Effector CD4-positive, alpha-beta T cell (primary cell): Measurements from ENCODE around the gene ZNF598.

ENCODE experiments used
- DNase-seq: peaks from one replicate; pipeline ENCODE4 v3.0.0-alpha.2; 2020

Gene ZNF598

DNA sequence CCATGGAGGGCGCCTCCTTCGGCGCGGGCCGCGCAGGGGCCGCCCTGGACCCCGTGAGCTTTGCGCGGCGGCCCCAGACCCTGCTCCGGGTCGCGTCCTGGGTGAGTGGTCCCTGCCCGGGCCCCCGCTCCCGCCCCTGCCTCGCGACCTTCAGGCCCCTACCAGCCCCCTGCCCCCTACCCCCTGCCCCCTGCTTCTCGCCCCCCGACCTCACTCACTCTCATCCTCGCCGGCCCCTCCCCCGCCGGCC is 19.6 kb downstream of the ZNF598 start:
- no peak for DNase-seq

DNA sequence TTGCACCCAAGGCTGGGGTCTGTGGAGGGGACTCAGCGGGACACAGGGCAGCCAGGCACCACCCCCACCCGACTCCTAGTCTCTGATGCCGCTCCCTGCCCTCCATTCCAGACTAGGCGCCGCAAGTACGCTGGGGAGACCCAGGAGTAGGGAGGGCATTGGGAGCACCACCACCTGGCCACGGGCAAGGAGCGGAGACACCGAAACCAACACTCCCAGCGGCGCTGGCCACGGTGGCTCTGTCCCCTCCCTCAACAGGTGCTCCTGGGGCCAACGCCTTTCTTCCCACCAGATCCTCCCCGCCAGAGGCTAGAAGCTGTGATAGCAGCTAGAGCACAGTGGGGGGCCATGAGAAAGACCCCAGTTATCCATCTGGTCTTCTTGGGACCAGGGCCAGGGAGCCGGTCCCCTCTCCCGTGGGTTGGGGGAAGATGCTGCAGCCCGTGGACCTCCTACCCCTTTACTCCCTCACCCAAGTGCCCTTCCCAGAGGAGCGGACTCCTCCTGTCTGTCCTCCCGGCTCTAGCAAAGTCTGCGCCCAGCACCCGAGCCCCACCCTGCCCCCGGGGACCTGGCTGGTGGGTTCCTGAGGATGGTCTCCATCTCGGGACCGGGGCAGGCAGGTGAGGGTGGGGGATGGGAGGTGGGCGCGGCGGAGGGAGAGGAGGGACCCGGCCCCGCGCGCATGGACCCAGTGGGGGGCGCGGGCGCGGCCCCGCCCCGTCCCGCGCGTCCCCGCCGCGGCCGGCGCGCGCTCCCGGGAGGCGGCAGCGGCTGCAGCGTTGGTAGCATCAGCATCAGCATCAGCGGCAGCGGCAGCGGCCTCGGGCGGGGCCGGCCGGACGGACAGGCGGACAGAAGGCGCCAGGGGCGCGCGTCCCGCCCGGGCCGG is 20.2 kb downstream of the ZNF598 start, which contains the start of gene SYNGR3:
Gene SYNGR3 (plus strand): TSS at position 762 of the 892 bp plus-strand sequence. CDS start 133 bp downstream, outside the sequence.
- no peak for DNase-seq

DNA sequence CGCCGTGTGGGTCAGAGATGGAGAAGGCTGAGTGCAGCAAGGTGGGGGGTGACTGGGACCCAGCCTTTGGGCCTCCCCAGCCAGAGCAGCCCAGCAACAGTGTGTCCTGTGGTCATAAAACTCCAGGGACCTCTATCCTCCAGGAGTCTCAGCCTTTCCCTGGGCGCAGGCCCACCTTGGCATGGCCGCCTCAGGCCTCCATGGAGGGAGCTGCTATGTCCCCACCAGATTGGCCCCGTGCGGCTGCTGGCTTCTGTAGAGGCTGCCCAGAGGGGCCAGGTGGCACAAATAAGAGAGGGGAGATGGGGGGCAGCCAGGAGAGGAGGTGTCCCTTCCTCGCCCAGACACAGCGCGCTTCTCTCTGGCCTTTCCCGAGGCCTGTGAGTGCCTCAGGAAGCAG is 22.4 kb downstream of the ZNF598 start:
- DNase-seq: no peak

DNA sequence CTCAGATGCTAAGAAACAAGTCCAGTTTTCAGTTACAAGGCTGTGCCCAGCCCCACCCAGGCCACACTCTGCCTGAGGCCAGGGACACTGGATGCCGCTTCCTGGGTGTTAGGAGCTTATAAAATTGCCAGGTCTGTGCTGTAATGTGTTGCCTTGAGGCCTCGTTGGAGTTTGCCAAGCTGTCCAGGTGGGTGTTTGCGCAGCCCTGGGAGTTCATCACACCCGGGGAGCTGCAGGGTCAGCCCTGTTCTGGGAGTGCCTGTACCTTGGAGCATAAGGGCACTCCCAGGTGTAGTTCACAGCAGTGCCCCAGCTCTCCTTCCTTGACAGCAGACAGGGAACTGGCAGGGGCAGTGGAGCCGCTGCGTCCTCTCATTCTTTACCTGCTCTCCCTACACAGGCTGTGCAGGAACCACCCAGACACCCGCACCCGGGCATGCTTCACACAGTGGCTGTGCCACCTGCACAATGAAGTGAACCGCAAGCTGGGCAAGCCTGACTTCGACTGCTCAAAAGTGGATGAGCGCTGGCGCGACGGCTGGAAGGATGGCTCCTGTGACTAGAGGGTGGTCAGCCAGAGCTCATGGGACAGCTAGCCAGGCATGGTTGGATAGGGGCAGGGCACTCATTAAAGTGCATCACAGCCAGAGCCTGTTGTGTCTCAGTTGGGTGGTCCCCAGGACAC is 24.0 kb downstream of the ZNF598 start:
- no peak for DNase-seq

DNA sequence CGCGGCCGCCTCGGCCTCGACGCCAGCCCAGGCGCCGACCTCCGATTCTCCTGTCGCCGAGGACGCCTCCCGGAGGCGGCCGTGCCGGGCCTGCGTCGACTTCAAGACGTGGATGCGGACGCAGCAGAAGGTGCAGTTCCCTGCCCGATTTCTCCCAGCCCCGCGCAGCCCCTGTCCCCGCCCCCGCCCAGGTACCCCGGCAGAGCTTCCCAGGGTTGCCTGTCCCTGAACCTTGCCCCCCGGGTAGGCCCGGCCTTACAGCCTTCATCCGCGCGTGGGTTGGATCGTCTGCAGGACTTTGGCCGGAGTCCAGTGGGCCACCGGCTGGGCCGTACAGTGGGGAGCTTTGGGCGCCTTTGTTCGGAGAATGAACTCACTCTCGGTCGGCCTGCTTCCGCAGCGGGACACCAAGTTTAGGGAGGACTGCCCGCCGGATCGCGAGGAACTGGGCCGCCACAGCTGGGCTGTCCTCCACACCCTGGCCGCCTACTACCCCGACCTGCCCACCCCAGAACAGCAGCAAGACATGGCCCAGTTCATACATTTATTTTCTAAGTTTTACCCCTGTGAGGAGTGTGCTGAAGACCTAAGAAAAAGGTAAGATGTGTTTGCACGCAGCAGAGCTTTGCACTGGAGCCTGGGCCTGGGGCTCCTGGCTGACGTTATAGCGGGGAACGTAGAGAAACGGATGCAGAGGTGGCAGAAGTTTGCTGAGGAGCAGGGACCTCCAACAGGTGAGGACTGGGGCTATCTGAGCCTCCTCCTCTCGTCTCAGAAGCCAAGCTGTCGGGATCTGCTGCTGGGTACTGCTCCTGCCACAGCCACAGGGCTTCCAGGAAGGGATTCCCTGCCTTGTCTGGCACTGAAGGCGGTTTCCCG is 25.0 kb downstream of the ZNF598 start:
- no peak for DNase-seq

DNA sequence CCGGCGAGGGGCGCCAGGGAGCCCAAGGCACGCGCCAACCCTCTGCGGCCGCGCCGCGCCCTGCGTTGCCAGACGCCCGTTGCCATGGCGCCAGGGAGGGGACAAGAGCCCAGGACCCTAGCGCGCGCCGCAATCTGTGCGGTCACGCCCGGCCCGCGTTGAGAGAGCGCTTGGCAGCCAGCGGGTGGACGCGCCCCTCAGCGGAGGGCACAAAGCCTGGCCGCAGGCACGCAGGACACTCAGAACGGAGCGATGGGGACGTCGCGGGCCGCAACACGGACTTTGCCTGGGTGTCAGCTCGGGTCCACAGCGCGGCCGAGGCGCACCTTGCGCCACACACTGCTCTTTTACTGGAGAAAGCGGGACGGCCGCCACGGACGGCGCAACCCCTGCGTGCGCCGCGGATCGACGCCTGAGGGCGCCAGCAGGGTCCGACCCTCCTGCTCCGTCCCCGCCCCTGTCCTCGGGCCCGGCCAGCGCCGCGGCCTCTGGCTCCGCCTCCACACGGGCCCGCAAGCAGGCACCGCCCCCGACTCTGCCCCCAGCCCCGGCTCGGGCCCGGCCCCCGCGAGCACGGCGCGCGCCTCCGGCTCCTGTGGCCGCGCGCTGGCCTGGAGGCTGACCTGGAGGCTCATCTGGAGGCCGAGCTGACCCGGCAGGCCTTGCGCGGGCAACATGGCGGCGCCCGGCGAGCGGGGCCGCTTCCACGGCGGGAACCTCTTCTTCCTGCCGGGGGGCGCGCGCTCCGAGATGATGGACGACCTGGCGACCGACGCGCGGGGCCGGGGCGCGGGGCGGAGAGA is 25.9 kb downstream of the ZNF598 start, which contains the start of gene GFER:
Gene GFER (plus strand): TSS at position 650 of the 803 bp plus-strand sequence. CDS start 26 bp downstream, at position 676.
- peak; percentile 36 for DNase-seq

DNA sequence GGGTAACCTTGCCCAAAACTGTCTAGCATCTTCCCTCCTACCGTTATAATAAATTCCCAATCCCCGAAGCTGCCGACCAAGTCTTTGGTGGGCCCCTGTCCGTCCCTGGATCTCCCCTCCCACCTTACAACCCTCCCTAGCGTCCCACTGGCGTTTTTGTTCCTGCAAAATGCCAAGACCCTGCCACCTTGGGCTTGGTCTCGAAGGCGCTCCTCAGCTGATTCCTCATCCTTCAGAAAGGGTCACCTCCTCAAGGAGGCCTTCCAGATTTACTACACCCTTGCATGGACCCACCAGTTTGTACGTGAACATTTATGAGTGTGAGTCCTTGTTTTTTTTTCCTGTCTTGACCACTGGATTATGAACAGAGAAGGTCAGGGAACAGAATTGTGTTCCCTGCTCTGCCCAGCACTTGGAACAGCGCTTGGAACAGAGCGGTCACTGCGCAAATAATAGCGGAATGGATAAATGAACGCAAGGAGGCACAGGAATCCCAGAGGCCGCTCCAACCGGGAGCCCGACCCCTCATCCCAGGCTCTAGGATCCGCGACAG is 26.6 kb downstream of the ZNF598 start:
- DNase-seq: no peak

DNA sequence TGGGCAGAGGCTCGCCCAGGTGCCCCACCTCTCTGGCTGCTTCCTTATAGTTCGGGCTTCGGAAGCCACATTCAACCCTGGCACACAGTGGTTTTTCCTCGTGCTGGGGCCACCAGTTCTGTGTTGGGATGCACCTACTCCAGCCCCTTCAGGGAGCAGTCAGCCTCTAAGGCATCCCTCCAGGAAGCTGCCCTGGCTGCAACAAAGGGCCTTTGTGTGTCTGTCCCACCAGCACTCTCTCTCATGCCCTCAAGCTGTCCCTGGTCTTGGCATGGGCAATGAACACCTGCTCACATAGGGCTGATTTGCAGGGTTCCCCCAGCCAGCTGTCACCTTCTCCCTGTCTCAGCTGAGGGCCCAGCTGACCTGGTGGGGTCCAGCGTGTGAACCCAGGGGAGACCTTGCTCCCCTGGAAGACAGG is 27.6 kb downstream of the ZNF598 start:
- DNase-seq: no peak

DNA sequence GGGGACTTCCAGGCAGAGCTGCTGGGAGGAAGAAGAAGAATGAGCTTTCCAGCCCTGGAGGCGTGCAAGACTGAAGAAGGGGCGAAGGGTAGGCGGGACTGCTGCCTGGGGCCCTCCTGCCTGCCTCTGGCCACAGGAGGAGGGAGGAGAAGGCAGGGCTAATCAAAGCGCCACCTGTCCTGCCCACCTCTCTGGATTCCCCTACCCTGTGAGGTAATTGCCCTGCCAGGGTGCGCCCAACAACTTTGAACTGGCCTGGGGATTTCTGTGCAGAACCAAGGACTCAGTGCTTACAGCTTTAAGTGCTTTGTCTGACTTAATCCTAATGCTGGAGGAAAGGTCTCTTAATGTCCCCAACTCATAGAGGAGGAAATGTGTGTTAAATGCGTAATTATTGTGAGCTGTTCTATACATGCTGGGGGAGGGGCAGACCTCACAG is 28.2 kb downstream of the ZNF598 start, which contains the start of gene NOXO1:
Gene NOXO1 (minus strand): TSS at position 72 of the 439 bp plus-strand sequence. CDS start 290 bp downstream, outside the sequence.
- DNase-seq: no peak

DNA sequence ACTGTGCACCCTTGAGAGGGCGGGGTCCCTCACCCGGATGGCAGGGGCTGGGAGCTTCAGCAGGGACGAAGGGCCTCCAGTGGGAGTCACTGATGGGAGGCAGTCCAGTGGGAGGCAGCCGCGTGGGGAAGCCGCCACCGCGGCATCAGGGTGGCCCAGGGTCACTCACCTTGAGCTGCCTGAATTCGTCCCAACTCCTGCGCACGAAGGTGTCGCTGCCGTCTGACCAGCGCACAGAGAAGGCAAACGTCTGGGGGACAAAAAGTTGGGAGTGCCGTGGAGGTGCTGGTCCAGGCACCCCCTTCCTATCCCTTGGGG is 28.9 kb downstream of the ZNF598 start:
- DNase-seq: no peak

DNA sequence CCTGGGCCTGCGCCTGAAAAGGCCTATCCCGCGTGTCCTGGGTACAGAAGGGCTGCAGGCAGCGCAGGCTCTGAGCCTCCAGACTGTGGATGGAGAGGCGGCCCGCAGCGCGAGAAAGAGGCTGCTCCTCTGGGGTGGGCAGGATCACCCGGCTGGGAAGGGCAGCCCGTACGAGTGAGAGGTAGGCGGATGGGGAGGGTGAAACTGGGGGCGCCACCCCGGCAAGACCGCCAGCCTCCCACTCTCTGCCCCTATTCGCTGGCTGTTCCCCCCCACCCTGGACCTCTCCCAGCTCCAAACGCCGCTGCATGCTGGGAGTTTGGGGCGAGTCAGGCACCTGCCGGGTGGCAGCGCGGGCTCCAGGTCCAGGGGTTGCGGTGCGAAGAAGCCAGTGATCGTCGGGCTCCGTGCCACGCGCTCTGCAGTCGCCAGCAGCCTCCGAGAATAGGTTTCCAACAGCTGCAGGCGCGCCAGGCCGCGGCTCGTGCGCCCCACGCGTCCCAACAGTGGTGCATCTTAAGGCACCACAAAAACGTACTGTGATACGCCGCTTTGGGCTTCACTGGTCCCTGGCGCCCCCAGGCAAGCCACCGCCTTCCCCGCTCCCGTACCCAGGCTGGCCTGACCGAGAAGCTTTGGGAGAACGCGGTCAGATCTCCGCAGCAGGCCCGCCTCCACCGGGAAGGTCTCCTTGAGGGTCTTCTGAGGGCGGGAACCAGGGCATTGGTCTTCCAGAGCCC is 29.4 kb downstream of the ZNF598 start:
- no peak for DNase-seq

DNA sequence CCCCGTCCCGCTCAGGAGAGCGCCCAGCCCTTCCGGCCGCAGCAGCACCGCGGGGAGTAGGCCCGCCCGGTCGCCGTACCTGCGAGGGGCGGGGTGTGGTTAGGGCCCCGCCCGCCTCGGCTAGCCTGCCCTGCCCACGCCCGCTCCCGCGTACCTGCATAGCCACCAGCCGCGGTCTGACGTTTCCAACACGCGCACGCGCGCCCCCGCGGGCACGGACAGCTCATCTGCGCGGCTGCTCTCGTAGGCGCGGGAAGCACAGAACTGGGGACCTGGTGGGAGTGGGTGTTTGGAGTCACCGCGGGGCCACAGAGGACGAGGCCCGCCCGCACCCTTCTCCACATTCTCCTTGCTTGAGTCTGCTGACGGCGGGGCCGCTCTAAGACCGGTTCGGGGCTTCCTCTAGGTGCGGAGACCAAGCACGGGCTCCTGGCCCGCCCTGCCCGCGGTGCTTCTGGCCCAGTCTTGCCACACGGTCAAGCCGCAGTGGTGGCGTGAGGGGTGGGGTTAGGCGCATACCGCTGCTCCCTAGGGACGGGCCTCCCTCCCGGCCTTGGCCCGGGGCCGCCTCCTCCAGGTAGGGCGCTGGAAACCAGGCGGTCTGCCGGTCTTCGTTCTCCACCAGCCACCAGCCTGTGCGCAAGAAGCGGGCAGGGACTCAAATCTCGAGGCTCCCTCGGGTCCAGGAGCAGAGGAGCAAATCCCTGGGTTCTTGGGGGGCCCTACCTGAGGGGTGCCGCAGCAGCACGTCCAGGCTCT is 30.2 kb downstream of the ZNF598 start:
- DNase-seq: no peak

DNA sequence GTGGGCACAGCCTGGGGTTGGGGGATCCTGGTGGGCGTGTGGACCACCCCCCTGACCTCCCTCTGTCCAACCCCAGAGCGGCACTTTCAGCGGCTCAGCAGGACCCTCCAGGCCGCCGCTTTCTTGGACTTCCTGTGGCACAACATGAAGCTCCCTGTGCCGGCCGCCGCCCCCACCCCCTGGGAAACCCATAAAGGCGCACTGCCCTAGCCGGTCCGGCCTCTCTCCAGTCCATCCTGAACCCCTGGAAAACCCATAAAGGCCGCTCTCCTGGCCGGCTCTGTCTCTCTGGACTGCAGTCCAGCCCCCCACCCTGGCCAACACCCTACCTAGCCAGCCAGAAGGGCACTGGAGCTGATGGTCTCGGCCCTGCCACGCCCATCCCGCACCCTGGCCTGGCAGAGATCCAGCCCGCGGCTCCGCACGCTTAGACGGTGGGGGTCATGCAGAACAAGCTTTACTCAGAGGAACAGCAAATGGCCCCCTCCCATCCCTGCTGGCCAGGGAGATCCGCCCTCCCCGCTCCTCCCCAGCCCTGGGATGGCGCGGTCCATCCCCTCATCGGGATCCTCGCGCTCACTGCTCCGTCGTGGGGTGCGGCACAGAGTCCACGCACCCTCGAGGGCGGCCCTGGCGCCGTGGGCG is 31.0 kb downstream of the ZNF598 start:
- DNase-seq: no peak

DNA sequence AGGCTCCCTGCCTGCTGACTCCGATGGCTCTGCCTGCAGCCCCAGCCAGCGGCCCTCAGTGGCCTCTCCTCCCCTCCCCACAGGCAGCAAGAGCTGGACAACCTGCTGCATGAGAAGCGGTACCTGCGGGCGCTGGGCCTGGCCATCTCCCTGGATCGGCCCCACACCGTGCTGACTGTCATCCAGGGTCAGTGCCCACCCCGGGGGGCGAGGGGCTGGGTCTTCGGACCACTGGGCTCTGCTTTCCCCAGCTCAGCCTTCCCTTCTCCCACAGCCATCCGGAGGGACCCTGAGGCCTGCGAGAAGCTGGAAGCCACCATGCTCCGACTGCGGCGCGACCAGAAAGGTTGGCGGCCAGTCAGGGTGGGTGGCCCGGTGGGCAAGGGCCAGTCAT is 31.7 kb downstream of the ZNF598 start:
- no peak for DNase-seq

DNA sequence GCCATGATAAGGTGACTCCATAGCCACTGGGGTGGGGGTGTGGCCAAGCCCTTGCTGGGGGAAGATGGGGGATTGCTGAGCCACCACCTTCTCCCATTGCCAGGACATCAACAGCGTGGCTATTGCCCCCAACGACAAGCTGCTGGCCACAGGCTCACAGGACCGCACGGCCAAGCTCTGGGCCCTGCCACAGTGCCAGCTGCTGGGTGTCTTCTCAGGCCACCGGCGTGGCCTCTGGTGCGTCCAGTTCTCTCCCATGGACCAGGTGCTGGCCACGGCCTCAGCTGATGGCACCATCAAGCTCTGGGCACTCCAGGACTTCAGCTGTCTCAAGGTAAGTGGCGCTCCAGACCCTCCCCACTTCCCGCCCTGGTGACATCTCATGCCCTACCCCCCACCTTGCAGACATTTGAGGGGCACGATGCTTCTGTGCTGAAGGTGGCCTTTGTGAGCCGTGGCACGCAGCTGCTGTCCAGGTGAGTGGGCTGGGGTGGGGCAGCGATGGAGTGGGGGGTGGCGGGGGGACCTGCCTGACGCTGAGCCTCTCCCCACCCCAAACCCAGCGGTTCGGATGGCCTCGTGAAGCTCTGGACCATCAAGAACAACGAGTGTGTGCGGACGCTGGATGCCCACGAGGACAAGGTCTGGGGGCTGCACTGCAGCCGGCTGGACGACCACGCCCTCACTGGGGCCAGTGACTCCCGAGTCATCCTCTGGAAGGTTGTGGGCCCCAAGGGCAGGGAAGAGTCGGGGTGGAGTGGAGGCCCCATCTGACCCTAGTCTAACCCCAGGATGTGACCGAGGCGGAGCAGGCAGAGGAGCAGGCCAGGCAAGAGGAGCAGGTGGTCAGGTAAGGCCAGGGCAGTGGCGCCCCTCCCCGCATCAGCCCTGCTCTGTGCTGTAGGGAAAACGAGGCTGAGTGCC is 32.4 kb downstream of the ZNF598 start:
- DNase-seq: no peak

DNA sequence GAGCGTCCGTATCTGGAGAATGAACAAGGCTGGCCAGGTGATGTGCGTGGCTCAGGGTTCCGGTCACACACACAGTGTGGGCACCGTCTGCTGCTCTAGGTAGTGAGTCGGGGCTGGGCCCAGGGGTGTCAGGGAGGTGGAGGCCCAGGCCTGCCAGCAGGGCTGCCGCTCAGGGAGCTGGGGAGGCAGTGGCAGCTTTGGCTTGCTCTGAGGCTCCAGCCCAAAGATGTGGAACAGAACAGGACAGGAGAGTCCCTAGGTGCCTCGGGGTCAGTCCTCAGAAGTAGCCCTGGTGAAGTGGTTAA is 33.5 kb downstream of the ZNF598 start:
- DNase-seq: no peak

DNA sequence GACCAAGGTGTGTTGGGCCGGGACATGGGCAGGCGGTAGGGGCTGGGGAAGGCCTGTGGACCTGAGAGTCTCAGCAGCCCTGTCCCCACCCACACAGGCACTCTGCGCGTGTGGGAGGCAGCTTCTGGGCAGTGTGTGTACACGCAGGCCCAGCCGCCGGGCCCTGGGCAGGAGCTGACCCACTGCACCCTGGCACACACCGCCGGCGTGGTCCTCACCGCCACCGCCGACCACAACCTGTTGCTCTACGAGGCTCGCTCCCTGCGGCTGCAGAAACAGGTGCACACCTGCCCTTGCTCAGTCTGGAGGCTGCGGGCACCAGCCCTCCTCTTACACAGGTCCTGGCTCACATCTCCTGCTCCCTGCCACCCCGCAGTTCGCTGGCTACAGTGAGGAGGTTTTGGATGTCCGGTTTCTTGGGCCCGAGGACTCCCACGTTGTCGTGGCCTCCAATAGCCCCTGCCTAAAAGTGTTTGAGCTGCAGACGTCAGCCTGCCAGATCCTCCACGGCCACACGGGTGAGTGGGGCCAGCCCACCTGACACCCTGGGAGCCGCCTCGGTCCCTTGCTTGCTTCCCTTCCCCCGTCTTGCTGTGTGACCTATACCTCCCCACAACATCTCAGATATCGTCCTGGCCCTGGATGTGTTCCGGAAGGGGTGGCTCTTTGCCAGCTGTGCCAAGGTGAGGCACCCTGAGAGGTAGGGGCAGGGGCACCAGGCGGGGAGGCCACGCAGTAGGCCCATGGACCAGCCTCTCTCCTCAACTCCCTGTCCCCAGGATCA is 34.0 kb downstream of the ZNF598 start:
- no peak for DNase-seq
